Calu3 (cell line): Measurements from ENCODE around the gene DPM1. TPM values are rescaled to one million over a fixed set of nuclear protein-coding genes. Genes with fewer than 3 reads are reported as not detected.

Experiments used
- BruUV-seq: library from RNA; stranded (reverse); fragments of 400-500 nt; replicated peaks from 2 replicates; lab custom pipeline; 2021; lab: Mats Ljungman, UMichigan
- CTCF ChIA-PET: fragments of 300-600 bp; sonication (Branson Sonifier 250); formaldehyde crosslinking; loops from one replicate; lab custom pipeline; 2022; ENCODE audit warnings: antibody characterized with exemption; lab: Charles Lee
- DNase-seq: peaks from one replicate; pipeline ENCODE4 v3.0.0; 2022
- H3K27ac Mint-ChIP-seq: one replicate; pipeline ENCODE4 v1.8.0; 2022; ENCODE audit warnings: mixed read lengths; ENCODE audit not compliant: unreplicated experiment
- H3K27me3 Mint-ChIP-seq: one replicate; pipeline ENCODE4 v1.8.0; 2022; ENCODE audit warnings: mixed read lengths; ENCODE audit not compliant: unreplicated experiment
- H3K36me3 Mint-ChIP-seq: one replicate; pipeline ENCODE4 v1.8.0; 2022; ENCODE audit warnings: mild to moderate bottlenecking, moderate library complexity, mixed read lengths; ENCODE audit not compliant: insufficient read depth, unreplicated experiment
- H3K4me1 Mint-ChIP-seq: one replicate; pipeline ENCODE4 v1.8.0; 2022; ENCODE audit warnings: mild to moderate bottlenecking, low read depth, mixed read lengths; ENCODE audit not compliant: unreplicated experiment
- H3K4me3 Mint-ChIP-seq: one replicate; pipeline ENCODE4 v1.8.0; 2022; ENCODE audit warnings: mild to moderate bottlenecking, low read depth, moderate library complexity, mixed read lengths; ENCODE audit not compliant: unreplicated experiment
- H3K9me3 Mint-ChIP-seq: one replicate; pipeline ENCODE4 v1.8.0; 2022; ENCODE audit warnings: low read depth, mixed read lengths; ENCODE audit not compliant: unreplicated experiment
- CTCF ChIP-seq: fragments of 200-600 bp; IDR thresholded peaks from one replicate; pipeline ENCODE4 v1.8.0; 2022; ENCODE audit warnings: antibody characterized with exemption; ENCODE audit not compliant: unreplicated experiment
- intact Hi-C: fragments of 100-400 bp; cut with micrococcal nuclease; formaldehyde crosslinking; loops from one replicate; pipeline ENCODE4 v1.10.0; 2022; ENCODE audit not compliant: unreplicated experiment
- total RNA-seq: library from RNA; stranded (reverse); gene quantifications from 2 replicates; pipeline ENCODE4 v1.2.3, GENCODE V29; 2022

Gene DPM1
- total RNA-seq, 1 experiment from 2014 or later = 89.1 TPM

- Mint-ChIP-seq H3K27me3 (no peaks in the 10 kb centered on the region), H3K4me1 (peaks cover 68% of the 10 kb centered on the region), H3K4me3 (no peak overlapping the region), H3K9me3 (no peaks in the 10 kb centered on the region), H3K36me3 (peaks cover 32% of the 10 kb centered on the region), H3K27ac (no peak overlapping the region)
- BruUV-seq = no TSS peak
- DNase-seq = no peak
- no peak for TF ChIP-seq CTCF
- CTCF ChIA-PET = interaction anchor here (1.6 kb wide), 1 partner anchor 121 kb away, joined by 4 read pairs; the partner anchor contains the start of gene BCAS4
- intact Hi-C loops = no loop called here
Observed at GRCh38 chr20:50915424-50915823, 42.9 kb downstream of the DPM1 start.

- H3K27ac Mint-ChIP-seq = peak overlapping the region; percentile 23
- H3K36me3 Mint-ChIP-seq = peaks cover 24% of the 10 kb centered on the region
- BruUV-seq = no TSS peak
- H3K27me3 Mint-ChIP-seq = no peaks in the 10 kb centered on the region
- no peaks in the 10 kb centered on the region for H3K9me3 Mint-ChIP-seq
- no peak for DNase-seq
- no peak overlapping the region for H3K4me3 Mint-ChIP-seq
- TF ChIP-seq CTCF = no peak
- CTCF ChIA-PET = interaction anchor here (0.5 to 0.7 kb wide), 2 partner anchors 17 to 142 kb away, joined by 5 to 6 read pairs; partner anchors contain the start of gene ADNP
- intact Hi-C loops = no loop called here
- H3K4me1 Mint-ChIP-seq = peaks cover 68% of the 10 kb centered on the region
Observed at GRCh38 chr20:50913690-50914375, 44.5 kb downstream of the DPM1 start.

- intact Hi-C loops = no loop called here
- Mint-ChIP-seq H3K9me3 (no peaks in the 10 kb centered on the region), H3K27me3 (no peaks in the 10 kb centered on the region), H3K4me3 (no peak overlapping the region), H3K36me3 (peaks cover 27% of the 10 kb centered on the region), H3K4me1 (peaks cover 48% of the 10 kb centered on the region), H3K27ac (peak overlapping the region; percentile 2)
- BruUV-seq = no TSS peak
- no peak for DNase-seq
- TF ChIP-seq CTCF = no peak
- CTCF ChIA-PET = interaction anchor here (0.6 to 0.7 kb wide), 2 partner anchors 26 to 132 kb away, joined by 3 read pairs; no protein-coding TSS in a partner anchor
Observed at GRCh38 chr20:50911716-50912115, 46.6 kb downstream of the DPM1 start.

- H3K9me3 Mint-ChIP-seq = no peaks in the 10 kb centered on the region
- no peak for DNase-seq
- H3K4me1 Mint-ChIP-seq = peaks cover 41% of the 10 kb centered on the region
- TF ChIP-seq CTCF = no peak
- no peak overlapping the region for H3K27ac Mint-ChIP-seq
- H3K4me3 Mint-ChIP-seq = no peak overlapping the region
- CTCF ChIA-PET = interaction anchor here (0.6 to 0.7 kb wide), 2 partner anchors 27 to 116 kb away, joined by 3 read pairs; partner anchors contain the start of gene BCAS4
- BruUV-seq = no TSS peak
- intact Hi-C loops = no loop called here
- peaks cover 27% of the 10 kb centered on the region for H3K36me3 Mint-ChIP-seq
- H3K27me3 Mint-ChIP-seq = no peaks in the 10 kb centered on the region
Observed at GRCh38 chr20:50911030-50911429, 47.3 kb downstream of the DPM1 start.
